HG03095 (cell line): ENCODE results near the gene USP36.
"Not testable (repeated sequence)": the region's sequence is repeated elsewhere in the genome, so short reads cannot be mapped to it uniquely, and the experiment has no call there.

Experiments
- ATAC-seq: cut with Tn5 transposase; IDR thresholded peaks from one replicate; pipeline ENCODE4 v1.9.1; 2021; ENCODE audit warnings: moderate library complexity; ENCODE audit not compliant: unreplicated experiment

USP36 gene

DNA sequence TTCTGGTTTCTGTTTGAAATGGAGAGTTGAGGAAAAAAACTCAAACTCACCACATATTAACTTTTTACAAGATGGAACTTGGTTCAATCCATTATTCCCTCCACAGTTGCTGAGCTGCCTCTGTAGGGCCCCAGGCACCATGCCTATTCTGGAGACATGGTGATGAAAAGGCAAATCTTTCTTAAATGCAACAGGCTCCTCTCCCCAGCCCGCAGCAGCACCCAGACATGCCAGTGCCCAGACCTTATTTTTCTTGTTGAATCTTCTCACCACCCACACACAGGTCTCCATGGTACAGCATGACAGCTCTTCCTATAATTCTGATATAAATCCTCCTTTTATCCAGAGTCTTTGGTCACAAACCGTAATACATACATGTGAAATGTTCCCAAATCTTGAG lies 66.2 kb downstream of the USP36 start:
- ATAC-seq, result no peak

DNA sequence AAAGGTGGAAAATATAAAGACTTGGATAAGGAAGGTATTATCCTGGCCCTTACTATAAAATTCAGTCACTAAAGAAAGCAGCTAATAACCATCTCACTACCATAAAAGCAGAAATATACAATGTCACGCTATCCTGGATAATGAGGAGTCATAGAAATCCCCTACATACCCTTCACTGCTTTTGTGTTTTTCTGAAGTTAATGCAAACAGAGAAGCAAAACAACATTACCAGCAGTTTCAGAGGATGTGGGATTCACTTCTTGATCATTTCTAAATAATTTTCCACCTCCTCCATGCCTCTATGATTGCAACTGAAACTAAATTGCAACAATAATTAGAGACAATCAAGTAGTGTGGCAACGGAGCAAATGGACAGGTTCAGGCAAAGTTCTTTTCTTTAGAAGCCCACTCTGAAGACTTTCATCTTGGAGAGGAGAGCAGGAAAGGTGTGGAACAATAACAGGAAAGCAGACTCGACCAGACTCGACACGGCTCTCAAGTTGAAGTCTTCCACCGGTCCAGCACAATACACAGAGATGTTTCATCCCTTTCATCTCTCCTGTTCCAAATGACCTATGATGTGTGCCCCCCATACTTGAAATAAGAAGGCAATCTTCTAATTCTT lies 68.7 kb downstream of the USP36 start:
- ATAC-seq, result no peak

DNA sequence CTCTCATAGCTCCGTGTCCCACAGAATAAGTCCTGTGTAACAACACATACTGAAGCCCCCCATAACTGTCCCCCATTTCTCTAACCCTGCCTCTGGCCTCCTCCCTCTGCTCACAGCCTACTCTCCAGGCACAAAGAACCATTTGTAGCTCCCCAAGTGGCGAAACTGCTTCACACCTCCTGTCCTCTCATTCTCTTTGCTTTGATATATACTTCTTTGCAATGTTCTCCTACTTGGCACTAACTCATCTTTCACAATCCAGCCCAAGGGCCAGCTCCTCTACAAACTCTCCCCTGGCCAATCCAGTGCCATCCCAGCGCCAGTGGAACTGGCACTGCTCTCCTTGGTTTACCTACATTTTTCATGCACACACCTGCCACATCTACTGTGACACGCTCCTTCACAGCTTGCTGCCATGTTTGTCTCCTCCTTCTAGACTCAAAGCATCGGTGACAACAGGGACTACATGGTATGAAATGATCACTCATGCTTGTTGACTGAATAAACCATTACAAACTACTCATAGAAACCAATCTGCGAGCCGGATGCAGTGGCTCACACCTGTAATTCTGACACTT lies 71.3 kb downstream of the USP36 start:
- no peak for ATAC-seq

DNA sequence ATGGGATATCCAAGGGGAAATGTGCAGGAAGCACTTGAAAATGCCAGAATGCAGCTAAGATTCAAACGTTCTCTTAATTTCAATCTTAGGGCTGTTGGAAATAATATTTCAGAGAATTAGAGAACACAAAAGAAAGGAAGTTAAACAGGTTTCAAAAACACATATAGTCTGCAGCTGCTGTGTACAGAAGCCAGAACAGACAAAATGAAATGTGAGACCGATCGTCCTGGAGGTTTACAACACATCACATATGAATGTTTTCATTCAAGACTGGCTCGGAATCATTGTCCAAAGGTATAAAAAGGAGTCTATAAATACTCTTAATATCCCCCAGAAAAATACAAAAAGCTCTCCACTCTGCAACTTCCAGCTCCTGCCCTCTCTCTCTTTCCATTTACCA lies 72.8 kb downstream of the USP36 start:
- no peak for ATAC-seq

DNA sequence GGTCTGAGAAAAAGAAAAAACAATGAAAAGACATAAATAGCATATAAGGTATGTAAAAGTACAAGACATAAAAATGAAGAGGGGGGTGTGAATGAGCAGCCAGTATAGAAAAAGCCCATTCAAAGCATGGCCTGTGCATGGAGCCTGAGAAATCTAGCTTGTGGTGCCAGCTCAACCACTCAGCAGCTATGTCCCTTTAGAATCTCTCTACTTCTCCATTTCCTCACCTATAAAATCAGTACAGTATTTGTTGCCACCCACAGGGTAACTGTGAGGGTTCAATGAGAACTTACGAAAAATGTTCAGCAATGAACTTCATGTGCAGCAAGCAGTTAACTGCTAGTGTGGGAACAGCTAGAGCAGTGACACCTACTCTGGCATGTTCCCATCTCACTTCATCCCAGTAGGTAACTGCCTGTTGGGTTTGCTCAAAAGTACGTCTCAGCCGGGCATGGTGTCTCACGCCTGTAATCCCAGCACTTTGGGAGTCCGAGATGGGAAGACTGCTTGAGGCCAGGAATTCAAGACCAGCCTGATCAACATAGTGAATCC lies 73.8 kb downstream of the USP36 start:
- ATAC-seq, result no peak

DNA sequence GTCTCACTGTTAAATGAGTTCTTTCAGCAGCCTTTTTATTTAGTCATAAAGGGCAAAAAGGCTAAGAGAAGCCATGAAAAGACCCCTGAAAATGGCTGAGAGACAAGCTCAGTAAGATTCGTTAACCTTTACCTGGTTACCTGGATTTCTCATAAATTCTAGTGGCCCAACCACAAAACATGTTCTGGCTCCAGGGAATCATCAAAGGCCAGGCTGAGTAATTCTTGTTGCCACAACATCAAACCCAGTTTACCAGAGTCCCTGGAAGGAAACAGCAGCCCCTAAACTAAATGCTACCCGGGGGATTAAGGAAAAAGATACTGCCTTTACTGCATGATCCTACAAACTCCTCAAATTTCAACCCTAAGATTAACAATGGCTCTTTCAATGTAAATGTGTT lies 74.4 kb downstream of the USP36 start:
- ATAC-seq, result no peak

DNA sequence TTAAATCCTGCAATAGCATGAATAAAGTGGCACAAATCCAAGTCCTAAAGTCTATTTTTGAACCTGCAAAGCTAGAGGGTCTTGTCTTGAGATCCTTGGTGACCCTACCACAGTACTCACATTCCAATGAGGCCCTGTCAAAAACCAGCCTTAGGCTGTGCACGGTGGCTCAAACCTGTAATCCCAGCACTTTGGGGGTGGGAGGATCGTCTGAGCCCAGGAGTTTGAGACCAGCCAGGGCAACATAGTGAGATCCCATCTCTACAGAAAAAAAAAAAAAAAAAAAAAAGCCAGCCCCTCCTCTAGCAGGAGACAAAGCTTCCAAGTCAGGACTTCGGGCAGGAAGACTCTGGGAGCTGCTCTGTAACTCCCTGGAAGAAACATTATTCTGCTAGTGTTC lies 74.8 kb downstream of the USP36 start:
- ATAC-seq, result no peak

DNA sequence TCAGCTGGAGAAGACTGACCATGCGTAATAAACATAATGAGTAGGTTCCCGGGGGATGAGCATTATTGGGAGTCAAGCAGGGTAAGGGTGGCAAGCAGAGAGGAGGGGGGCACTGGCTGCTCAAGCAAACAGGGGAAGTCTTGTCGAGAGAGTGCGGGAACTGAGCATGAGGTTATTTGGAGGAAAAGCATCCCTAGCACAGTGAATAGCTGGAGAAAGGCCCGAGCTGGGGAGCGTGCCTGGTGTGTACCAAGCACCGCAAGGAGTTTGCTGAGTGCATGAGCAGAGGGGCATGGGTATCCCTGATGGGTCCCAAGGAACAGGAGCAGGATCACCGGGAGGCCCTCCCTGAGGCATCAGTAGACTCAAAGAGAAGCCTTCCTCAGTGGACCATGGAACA lies 75.7 kb downstream of the USP36 start:
- no peak for ATAC-seq

DNA sequence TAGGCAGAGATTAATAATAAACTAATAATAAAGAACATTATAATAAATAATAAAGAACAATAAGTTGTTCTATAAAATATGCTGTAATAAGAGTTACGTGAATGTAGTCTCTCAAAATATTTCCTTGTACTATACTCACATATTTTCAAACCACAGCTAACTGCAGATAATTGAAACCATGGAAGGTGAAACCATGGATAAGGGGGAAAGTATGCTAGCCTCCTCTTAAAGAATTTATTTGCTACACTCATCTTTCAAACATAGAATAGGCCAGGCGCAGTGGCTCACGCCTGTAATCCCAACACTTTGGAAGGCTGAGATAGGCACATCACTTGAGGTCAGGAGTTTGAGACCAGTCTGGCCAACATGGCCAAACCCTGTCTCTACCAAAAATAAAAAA lies 77.1 kb downstream of the USP36 start:
- no peak for ATAC-seq

DNA sequence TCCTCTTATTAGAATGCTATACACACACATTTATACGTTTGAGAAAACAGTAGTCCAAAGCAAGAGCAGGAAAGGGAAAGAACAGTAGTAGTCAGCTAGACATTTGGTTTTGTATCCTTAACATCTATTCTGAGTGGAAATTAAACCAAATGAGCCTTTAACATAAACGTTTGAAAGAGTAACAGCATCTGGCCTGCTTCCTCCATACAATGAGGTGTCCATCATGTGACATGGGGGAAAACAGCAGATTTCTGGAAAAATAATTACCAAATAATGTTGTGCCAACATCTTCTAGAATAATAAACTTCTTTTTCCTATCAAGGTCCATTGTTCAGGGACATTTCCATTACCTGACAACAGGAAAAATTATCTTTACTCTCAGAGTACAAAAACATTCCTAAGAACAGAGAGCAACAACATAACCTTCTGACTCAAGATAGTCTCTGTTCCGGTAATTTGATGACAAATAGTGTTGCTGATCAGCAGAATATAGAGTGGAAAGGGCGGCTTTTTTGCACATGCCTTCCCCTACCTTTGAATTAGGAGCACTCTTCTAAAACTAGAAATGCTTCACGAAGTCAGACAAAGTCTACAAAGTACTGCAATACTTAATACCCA lies 78.7 kb downstream of the USP36 start:
- no peak for ATAC-seq

DNA sequence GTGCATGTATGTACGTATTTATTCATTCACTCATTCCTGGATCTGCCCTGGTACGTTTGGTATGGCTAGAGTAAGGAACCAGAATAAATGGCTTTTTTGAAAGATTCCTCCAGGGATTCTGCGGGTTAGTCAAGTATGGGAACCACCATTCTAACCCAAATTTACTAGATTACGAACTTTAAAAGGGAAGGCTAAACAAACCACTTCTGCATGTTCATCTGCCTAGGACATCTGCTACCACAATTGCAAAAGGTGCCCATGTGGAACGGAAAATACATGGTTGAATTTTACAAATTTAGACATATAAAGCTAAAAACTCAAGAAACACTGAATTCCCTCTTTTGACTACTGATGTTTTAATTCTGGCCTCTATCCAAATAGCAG lies 80.7 kb downstream of the USP36 start:
- no peak for ATAC-seq

DNA sequence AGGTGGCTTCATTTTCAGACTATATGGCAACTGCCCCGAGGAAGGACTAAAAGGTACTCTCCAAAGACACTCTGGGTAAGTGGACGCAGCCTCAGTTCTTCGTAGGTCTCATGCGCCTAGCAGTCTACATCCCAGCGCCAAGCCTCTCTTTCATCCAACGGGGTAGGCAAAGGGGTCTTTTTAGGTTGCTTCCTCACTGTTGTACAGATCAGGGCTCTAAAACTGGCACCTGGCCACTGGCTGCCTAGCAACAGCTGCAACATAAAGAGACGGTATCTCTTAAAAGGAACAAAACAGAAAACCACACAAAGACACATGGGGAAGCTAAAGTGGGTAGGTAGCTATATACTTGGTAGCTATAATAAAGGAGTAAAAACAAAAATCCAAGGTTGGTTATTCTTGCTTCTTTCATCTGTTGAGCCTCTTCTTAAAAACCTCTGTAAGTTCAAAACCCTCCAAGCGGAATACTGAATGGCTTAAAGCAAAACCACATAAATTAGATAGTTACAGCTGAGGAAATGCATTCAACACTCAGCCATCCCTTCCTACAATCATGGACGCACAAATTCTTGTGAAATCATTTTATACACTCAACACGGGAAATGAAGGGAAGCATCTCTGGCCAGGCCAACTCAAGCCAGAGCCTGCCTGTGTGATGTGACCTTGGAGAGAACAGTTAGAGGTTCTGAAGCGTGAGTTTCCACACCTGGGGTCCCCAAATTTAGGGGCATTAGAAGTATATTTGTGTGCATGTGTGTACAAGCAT lies 81.2 kb downstream of the USP36 start:
- ATAC-seq, result peak; percentile 56

DNA sequence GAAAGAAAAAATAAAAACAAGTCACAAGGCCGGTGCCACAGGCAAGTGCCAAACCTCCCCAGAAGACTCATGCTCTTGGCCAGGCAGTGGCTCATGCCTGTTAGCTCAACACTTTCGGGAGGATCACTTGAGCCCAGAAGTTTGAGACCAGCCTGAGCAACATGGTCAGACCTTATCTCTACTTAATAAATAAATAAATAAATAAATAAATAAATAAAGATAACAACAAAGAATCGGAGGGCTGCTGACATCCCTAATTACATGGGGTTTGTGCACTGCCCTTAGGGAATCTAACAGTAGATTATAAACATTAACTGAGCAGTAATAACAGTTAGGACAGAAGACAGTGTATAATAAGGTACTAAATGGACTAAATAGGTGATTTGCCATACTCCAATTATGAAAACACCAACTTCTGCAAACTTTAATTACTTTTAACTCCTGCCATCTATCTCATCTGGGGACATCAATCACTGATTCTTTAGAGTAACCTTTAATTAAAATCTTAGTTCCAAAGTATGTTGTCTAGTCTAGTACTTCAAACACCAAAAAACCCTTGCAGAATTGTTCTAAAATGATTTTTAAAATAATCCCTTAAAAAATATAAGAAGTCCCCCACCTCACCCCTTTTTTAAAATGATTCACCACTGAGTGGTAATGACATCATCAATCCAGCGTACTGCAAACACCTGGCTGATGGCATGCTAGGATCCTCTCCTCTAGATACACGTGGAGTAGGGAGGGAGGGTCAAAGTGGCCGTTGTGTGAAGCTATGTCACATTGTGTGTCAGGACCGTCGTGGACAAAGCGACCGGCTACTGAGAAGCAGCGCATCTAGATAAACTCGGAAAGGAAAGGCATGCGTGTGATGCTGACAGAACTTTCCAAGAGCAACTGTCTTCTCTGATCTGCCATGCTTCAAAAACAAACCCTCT lies 87.0 kb downstream of the USP36 start:
- ATAC-seq, result no peak

DNA sequence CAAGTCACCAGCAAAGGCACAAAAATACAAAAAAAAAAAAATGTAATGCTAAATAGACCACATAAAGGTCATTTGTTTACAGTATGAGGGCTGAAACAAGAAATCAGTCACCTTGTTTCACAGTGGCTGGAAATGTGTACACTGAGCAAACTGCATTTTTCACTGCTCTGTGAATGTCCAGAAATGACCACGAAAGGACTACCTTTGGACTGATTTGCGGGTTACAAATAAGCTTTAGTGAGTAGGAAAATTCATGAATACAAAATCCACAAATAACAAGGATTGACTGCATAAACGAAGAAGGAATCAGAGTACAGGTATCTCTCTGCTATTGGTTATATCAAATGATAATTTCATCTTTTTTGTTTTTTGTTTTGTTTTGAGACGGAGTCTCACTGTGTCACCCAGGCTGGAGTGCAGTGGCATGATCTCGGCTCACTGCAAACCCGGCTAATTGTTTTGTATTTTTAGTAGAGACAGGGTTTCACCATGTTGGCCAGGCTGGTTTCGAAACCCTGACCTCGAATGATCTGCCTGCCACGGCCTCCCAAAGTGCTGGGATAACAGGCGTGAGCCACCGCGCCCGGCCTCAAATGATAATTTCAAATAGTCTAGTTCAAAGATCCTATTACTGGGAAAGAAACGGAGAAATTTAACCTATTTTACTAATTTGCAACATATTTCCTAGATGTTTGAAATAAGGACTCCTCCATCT lies 89.0 kb downstream of the USP36 start:
- no peak for ATAC-seq

DNA sequence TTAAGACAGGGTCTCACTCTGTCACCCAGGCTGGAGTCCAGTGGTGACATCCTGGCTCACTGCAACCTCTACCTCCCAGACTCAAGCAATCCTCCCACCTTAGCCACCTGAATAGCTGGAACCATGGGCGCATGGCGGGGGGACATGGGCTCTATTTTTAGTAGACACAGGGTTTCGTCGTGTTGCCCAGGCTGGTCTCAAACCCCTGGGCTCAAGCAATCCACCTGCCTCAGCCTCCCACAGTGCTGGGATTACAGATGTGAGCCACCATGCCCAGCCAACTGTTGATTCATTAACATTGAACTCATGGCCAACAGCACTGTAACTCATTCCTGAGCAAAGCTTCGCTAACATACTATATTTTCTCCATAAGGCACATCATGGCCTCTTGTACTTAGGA lies 89.6 kb downstream of the USP36 start:
- not testable (repeated sequence) for ATAC-seq

DNA sequence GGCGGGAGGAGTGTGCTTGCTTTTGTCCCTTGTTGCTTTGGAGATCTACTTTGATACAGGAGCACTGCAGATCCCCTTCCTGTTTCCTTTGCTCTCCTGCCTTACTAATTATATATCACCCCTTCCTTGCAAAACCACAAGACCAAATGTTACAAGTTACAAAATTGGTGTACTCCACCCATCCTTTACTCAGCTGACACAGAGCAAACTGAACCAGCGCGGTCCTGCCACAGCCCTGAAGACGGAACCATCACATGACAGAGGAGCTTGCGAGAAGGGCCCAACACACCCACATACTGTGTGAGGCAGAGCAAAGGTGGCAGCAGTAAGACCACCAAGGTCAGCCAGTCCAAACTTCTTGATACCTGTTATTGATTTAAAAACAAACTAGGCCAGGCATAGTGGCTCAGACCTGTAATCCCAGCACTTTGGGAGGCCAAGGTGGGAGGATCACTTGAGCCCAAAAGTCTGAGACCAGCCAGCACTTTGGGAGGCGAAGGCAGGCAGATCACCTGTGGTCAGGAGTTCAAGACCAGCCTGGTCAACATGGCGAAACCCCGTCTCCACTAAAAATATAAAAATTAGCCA lies 91.8 kb downstream of the USP36 start:
- ATAC-seq, result no peak

DNA sequence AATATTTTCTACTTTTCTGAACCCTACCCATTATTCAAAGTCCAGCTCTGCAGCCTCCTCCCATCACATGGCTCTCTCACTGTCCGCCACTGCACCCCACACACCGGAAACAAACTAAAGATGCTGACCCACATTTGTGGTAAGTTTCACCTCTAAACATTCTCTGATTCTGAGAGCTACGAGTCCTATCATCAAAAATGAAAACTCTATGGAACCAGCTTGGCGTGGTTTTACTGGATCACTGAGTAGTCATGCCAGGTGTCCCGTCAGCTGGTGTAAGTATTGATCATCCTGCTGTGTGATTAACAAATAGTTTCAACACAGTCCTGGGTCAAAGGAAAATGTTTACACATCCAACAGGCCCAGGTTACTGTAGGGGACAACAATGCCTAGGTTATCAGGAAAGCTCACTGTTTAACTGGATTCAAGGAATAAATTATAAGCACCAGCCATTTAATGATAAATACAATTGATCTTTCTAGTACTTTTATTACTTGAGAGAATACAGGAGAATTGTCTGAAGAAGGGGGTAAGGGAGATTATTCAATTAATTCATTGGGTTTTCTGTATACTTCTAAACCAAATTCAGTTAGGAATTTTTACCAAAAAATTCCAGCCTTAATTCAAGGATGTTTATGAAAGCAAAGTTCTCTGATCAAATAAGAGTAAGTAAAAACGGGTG lies 92.4 kb downstream of the USP36 start:
- no peak for ATAC-seq

DNA sequence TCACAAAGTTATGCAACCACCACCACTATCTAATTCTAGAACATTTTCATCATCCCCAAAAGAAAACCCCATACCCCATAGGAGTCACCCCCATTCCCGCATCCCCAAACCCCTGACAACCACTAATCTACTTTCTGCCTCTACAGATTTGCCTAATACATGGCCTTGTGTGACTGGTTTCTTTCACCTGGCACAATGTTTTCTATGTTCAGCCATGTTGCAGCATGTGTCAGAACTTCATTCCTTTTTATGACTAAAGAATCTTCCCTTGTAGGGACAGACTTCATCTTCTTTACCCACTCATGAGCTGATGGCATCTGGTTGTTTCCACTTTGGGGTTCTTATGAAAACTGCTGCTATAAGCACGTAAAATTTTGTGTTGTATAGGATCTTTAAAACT lies 93.1 kb downstream of the USP36 start:
- no peak for ATAC-seq

DNA sequence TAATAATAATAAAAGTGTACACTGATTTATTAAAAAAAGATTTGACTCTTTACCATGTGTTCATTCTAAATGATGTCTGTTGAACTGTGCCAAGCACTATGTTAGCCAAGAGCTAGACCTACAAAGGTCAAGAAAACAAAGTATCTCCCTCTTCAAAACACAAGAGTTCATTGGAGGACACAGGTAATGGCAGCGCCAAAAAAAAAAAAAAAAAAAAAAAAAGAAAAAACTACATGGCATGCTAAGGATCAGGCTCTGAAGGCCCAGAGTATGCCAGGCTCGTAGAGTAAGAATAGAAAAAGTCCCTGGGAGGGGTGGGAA lies 93.7 kb downstream of the USP36 start:
- no peak for ATAC-seq
